Activated T-helper 1 cell treated with anti-CD3 and anti-CD28 coated beads, Interleukin-2, amount 50 U/mL, for 16 hours (primary cell): ENCODE data around the gene ANKMY1.
A peak's percentile ranks its signal among the peaks of the same experiment; 100 is the strongest.

Experiments
- DNase-seq, 2 donors: peaks; one replicate each; pipeline ENCODE4 v3.0.0-alpha.2; 2020; ENCODE audit warnings: low read depth in 1 of 2, low spot score in 1 of 2

The ANKMY1 gene, protein sequence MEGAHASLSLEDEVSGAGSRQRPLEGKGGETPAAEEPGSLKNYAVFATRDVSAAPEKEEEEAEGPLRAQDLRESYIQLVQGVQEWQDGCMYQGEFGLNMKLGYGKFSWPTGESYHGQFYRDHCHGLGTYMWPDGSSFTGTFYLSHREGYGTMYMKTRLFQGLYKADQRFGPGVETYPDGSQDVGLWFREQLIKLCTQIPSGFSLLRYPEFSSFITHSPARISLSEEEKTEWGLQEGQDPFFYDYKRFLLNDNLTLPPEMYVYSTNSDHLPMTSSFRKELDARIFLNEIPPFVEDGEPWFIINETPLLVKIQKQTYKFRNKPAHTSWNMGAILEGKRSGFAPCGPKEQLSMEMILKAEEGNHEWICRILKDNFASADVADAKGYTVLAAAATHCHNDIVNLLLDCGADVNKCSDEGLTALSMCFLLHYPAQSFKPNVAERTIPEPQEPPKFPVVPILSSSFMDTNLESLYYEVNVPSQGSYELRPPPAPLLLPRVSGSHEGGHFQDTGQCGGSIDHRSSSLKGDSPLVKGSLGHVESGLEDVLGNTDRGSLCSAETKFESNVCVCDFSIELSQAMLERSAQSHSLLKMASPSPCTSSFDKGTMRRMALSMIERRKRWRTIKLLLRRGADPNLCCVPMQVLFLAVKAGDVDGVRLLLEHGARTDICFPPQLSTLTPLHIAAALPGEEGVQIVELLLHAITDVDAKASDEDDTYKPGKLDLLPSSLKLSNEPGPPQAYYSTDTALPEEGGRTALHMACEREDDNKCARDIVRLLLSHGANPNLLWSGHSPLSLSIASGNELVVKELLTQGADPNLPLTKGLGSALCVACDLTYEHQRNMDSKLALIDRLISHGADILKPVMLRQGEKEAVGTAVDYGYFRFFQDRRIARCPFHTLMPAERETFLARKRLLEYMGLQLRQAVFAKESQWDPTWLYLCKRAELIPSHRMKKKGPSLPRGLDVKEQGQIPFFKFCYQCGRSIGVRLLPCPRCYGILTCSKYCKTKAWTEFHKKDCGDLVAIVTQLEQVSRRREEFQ

DNA sequence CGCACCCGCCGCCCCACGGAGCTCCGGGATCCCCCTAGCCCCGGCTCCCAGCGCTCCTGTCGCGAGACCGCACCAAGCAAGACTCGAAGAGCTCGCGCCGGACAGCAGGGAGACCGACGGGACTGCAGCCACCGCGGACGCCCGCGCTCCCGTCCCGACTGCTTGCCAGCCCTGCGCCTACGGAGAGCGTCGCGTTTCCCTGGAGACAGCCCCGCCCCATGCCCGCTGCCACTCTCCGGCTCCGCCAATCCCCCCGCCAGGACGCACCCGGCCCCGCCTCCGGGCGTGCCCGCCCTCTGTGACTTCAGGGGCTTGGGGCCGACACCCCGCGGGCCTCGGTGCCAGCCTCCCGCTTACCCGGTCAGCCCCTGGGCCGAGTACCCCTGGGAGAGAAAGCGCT, at the start of gene ANKMY1:
Gene ANKMY1 (minus strand): TSS at position 181 of the 400 bp plus-strand sequence. CDS start 653 bp downstream, outside the sequence.
- DNase-seq: peak in 1 of 2 donors; percentile 49

DNA sequence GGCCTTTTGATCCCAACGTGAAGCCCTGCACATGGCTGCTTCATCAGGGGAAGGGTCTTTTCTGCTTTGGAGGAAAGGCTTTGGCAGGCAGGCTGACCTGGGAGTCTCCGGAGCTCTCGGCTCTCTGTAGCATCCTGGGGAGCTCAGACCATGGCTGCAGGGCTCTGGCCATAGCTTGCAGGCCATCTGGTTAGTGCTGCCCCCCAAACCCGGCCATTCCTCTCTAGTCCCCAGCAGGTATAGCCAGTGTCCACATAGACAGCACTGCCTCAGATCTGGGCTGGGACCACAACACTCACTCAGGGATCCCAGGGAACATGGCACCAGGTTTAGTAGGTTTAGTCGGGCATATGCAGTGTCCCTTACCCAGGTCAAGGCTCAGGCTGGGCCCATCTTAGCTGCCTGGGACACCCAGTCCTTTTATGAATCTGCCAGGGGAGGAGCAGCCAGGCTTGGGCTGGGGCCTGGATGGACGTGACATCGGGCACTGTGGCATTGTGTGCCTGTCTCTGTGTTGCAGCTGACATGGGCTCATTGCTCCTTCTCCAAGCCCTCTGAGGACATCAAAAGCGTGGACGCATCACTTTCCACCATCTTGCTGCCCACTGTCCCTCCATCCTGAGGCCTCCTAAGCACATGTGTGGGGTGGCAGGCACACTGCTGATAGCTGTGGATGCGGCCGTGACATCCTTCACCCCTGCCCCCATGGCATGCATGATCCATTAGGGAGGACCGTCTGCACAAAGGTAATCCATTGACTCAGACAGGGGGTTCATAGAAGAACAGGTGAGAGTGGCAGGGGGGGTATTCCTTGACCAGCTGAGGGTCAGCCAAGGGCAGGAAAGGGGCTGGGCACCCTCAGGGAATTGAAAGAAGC, 48.3 kb upstream of the ANKMY1 start:
- no peak for DNase-seq

DNA sequence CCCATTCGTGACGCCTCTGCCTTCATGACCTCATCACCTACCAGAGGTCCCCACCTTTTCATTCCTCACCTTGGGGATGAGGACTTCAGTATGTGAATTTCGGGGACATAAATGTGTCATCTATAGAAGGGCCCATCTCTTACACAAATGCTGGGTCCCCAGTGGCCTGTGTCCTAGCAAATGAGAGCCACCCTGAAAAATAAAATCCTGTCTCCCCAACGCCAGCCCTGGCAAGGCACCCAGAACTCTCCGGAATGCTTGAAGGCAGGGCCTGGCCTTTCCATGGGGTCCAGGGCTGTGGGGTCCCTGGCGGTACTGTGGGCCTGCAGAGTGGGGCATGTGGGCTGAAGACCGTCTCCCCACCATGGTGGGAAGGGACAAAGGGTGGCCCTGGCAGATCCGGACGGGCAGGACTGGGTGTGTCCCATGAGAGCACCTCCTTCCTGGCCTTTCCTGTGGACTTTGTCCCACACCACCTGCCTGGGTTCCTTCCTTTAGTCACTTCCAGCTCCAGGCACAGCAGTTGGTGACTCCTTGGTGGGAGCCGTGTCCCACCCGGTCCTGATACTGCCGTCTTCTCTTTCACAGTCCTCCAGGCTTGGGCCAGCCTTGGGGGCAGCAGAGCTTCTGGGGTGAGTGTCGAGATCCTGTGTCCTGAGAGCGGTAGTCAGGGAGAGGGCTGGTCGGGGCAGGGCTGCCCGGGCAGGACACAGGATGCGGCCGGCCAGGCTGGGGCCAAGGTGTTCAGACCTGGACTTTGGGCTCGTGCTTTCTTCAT, 47.3 kb upstream of the ANKMY1 start:
- DNase-seq: no peak

DNA sequence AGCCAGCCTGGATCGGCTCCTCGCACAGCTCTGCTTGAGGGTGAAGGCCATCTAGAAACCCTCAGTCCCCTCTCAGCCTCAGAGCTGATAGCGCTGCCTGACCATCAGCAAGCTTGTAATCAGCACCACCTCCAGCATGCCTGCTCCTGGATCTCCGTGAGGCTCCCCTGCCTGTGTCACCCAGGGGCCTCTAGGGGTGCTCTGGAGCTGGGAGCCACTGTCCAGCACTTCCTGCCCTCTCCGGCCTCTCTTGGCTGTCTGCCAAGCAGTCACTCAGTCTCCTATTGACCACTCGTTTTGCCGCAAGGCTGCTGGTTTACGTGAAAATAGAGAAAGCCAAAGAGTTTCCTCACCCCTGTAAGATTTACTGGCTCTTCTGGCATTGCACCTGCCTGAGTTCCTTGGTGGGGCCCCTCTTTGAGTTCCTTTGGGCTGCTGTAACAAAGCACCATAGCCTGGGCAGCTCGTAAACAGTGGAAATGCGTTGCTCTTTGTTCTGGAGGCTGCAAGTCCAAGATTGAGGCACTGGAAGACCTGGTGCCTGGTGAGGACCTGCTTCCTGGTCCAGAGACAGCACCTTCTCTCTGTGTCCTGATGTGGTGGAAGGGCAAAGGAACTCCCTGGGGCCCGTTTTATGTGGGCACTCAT, 46.6 kb upstream of the ANKMY1 start:
- DNase-seq: no peak

DNA sequence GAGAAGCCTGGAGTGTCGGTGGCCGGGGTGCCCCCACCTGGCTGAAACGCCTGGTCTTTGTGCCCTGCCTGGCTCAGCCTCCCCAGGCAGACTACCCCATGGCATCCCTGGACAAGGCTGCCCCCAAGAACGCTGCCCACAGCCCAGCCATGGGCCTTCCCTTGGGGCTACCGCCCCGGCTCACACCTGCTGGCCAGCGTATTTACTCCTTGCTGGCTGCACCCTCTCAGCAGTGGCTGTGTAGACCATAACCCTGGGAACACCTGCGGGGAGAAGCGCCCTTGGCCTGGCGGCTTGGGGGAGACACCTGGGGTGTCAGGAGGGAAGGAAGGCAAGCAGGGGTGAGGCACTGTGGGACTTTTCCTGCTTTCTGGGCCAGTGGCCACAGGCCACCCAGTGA, 46.1 kb upstream of the ANKMY1 start:
- no peak for DNase-seq

DNA sequence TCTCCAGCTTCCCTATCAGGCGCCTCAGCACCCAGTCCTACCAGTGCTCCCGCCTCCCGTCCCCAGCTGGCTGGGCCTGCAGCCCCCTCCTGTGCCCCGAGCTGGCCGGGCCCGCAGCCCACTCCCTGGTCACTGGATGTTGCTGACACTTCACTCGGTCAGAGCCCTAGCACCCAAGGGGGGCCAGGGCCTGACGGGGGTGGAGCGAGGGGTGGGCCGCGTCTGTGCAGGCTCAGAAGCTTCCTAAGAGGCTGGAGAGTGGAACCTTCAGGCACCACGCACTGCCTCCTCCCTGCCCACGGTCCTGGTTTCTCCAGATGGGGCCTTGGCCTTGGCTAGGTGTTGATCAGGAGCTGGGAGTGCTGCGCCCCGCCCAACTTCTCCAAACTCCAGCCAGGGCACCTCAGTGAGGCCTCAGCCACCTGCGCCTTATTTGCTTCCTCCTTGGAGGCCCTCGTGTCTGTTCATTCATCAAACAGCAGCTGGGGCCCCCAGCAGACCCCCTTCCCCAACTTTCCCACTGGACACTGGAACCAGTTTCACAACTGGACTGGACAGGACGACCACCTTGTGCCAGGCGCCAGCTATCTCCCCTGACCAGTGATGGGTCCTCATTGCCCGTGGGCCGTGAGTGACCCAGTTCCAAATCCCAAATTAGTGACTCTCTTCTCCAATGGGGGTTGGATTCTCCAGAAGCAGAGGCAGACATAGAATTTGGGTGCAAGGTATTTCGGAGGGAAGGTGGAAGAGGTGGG, 45.5 kb upstream of the ANKMY1 start:
- no peak for DNase-seq

DNA sequence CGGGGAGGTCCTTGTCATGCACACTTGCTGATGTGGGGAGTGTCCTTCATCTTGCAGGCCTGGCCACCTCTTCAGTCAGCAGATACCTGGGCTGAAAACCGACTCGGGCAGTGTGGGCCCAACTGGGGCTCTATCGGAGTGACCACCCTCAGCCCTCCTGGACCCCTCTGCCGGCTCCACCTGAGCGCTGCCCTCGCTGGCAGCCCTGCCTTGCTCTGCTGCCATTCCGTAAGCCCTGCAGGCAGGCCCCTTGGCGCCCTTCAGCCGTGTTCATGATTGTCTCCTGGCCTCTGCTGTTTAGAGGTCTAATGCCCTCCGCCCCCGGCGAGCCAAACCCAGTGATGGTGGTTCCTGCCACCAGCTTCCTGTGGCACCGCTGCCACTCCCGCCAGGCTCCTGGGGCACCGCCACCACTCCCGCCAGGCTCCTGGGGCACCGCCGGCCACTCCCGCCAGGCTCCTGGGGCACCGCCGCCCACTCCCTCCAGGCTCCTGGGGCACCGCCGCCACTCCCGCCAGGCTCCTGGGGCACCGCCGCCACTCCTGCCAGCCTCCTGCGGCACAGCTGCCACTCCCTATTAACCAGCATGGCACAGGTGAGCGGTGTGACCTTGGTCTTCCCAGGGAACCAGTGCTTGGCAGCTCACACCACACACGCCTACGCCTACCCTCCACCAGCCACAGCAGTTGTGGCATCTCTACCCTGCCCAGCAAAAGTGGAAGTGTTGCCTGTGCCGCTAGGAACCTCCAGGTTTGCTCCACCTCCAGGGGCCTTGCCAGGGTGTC, 44.7 kb upstream of the ANKMY1 start:
- no peak for DNase-seq

DNA sequence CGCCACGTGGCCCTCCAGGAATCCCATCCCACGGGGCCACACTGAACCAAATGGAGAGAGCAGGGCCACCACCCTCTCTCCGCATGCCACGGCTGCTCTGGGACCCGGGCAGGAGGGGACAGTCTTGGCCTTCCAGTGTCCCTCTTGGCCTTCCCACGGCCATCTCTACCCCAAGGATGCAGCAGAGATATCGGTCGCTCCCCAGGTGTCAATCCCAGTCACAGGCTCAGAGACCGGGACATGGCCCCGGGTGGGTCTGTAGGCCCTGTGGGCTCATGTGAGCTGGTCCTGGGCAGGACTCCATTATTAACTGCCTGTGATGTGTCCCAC, 44.0 kb upstream of the ANKMY1 start:
- no peak for DNase-seq

DNA sequence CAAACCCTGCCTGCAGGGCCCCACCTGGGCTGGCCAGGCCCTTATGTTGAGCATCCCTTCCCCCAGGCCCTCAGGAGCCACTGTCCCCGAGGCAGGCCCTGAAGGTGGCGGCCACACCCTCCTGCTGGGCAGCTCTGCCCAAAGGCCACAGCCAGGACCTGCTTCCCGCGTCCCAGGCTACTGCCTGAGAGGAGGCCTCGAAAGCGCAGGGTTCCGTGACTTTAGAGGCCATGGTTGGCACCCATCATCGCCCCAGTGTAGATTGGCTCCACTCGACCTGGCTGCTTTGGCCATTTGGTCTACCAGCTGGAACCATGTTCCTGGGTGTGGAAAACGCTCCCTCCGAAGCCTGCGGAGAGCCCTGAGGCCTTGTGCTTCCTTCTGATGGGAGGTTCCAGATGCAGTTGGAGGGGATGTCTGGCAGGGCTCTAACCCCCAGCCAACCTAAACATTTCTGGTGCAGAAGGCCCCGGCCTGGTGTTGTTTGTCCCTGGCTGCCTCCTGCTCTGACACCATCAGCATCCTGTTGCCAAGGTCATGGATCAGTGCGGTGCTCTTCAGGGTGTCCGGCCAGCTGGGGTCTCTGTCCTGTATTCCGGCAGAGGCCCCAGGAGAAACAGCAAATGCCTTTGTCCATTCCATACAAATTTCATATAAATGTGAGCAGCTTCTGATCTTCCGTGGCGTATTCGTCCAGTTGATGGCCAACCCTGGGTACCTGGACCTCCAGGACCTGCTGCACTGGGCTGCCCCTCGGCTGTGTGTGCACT, 43.5 kb upstream of the ANKMY1 start:
- no peak for DNase-seq

DNA sequence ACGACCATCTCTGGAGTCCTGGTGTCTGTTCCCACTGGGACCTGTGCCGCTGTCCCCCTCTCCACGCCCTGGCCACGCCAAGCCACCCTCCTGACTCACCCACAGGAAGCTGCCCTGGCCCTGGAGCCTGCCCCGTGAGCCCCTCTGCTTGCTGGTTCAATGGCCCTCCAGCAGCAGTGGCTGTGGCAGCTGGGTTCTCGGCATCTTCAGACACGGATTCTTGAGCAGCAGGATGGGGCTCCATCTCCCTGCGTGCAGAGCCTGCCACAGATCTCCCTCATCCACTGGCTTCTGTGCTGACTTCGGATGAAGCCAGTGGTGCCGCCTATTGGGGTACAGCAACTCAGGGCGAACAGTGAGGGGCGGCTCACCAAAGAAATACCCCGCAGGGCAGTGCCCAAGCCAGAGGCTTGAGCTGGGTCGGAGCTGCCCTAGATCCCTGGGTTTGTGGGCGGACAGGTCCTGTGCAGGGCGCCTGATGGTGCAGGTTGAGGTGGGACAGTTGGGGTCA, 42.7 kb upstream of the ANKMY1 start:
- DNase-seq: no peak

DNA sequence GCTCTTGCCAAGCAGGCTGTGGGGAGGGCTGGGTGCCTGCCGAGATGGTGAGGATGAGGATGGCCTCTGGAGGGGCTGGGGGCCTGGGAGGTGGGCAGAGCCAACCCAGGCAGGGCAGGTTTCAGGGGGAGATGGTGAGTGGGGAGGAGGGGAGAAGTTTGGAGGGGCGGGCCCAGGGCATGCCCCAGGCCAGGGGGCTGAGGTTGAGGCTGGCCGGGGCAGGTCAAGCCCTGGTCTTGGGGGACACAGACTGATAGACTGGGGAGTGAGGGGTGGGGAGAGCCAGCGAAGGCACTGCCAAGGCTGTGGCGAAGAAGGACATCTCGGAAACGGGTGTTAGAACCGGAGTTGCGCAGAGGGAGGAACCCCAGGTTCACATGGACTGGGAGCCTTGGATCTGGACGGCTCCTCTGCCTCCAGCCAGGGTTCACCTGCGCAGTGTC, 41.4 kb upstream of the ANKMY1 start:
- DNase-seq: no peak

DNA sequence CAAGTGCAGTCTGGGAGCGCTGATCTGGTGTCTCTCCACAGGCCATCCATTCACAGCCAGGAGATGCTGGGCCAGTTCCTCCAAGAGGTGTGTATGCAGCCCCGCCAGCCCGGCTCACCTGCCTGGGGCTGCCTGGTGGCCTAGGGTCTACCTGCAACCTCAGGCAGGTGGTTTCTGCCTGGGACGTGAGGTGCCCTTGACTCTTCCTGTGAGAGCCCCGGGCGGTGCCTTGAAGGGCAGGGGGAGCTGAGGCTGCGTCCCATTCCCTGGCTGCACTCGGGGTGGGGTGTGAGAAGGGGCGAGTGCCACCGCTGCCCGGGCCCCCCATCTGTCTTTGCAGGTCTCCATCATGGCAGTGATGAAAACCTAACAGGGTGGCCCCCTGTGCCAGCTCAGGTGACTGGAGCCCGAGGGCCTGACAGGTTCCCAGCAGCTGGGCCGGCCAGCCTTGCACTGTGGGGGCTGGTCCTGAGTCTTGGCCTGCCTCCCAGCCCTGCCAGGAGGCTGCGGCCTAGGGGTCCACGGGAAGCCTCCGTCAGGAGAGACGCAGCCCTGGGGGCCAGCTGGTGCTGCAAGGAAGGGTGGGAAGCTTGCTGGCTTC, 40.6 kb upstream of the ANKMY1 start:
- DNase-seq: no peak

DNA sequence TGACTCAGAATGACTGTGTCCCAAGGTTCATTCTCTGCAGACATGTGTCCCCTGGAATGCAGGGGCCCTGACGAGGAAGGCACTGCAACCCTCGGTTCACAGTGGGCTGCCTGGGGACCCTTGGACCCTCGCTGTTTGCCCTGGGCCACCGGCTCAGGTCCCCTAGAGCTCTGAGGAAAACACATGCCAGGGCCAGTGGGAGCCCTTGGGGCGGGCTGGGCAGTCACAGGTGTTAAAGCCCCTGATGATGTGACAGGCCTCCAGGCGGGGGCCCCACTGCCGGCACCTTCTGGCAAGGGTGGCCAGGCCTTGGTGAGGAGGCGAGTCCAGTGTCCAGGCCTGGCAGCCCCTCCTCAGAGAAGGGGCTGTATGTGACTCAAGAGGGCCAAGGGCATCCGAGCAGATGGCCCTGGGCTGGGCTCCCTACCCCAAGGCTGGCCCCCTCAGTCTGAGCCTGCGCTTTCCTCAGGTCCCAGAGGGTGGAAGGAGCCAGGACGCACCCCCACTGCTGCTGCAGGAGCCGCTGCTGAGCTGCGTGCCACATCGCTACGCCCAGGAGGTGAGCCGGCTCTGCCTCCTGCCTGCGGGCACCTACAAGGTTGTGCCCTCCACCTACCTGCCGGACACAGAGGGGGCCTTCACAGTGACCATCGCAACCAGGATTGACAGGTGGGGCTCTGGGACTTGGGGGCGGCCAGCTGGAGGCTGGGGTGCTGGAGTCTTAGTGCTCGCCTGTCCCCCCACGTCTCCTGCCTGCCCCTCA, 39.8 kb upstream of the ANKMY1 start:
- DNase-seq: no peak

DNA sequence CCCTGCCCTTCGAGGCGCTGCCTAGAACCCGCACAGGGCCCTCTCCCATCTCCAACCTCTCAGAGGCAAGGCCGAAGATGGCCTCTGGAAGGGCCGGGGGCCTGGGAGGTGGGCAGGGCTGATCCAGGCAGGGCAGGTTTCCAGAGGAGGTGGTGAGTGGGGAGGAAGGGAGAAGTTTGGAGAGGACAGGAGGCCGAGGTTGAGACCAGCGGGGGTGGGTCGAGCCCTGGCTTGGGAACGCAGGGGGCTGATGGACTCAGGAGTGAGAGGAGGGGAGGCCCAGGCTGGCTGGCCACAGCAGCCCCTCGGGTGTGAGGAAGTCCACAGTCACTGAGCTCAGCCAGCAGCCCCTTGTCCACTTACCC, 39.2 kb upstream of the ANKMY1 start:
- no peak for DNase-seq

DNA sequence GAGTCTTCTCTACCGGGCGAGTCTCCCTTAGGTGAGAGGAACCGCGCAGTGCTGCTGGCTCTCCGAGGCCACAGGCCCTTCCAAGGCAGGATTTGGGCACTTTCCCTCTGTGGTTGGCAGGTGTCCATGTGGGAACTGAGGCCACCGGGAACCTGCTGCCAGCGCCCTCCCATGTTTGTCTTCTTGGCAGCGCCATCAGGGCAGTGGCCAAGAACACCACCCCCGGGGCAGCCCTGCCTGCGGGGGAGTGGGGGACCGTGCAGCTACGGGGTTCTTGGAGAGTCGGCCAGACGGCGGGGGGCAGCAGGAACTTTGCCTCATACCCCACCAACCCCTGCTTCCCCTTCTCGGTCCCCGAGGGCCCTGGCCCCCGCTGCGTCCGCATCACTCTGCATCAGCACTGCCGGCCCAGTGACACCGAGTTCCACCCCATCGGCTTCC, 38.7 kb upstream of the ANKMY1 start:
- no peak for DNase-seq

DNA sequence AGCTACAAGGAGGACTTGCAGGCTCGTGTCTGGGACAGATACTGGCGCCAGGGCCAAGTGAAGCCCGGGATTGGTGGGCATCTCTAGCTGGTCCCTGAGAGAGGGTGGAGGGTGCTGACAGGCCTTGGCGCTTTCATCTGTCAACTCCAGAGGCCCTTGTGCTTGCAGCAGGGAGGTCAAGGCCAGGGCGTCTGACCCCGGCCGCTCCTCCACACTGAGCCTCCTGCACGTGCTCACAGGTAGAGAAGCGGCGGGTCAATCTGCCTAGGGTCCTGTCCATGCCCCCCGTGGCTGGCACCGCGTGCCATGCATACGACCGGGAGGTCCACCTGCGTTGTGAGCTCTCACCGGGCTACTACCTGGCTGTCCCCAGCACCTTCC, 38.3 kb upstream of the ANKMY1 start:
- DNase-seq: no peak
